ENCODE data around the gene DAGLB.
A peak's percentile ranks its signal among the peaks of the same experiment; 100 is the strongest.
"Not testable (repeated sequence)": the region's sequence is repeated elsewhere in the genome, so short reads cannot be mapped to it uniquely, and the experiment has no call there.

The DAGLB gene

GRCh38 chr7:6402741-6403140, 45.0 kb downstream of the DAGLB start:
- peaks cover 81% of the 10 kb centered on the region for H3K36me3 ChIP-seq (ENCODE audit: insufficient read depth, low read length)
- no peak overlapping the region for H3K4me3 ChIP-seq
- no peak overlapping the region for H3K9ac ChIP-seq (ENCODE audit: insufficient read length)
- no peak for TF ChIP-seq EZH2 (IDR thresholded peaks at IDR 0.05)
- TF ChIP-seq FOXP2 (optimal IDR thresholded peaks at IDR 0.05; ENCODE audit: control extremely low read depth, extremely low read length, insufficient read depth) = no peak
- no peak for TF ChIP-seq POLR2AphosphoS5 (IDR thresholded peaks at IDR 0.05; ENCODE audit: borderline replicate concordance, low read depth, low read length)
- no peak for DNase-seq (ENCODE audit: low read depth, low spot score)
- H3K9me3 ChIP-seq (ENCODE audit: low read depth, low read length) = no peaks in the 10 kb centered on the region
- H3K27ac ChIP-seq = peak overlapping the region; percentile 14; the same call in 1 of the 2 replicates

DNA sequence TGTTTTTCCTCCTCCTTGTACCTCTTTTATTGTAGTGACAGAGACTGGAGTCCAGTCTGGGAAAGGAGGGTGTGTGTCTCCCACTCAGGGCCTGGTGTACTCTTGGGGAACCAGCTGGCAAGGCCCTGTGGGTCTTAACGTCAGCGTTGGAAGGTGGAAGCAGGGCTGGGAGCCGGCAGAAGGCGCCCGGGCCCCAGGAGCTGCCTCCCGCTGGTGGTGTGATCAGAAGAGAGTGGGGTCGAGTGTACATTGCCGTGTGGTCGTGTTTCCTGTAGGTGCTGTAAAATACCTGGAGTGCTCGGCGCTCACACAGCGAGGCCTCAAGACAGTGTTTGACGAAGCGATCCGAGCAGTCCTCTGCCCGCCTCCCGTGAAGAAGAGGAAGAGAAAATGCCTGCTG, 45.7 kb downstream of the DAGLB start:
- Histone ChIP-seq H3K9ac (ENCODE audit: insufficient read length) (no peak overlapping the region), H3K9me3 (ENCODE audit: low read depth, low read length) (no peaks in the 10 kb centered on the region), H3K4me3 (no peak overlapping the region), H3K36me3 (ENCODE audit: insufficient read depth, low read length) (peaks cover 75% of the 10 kb centered on the region), H3K27ac (no peak overlapping the region)
- TF ChIP-seq POLR2AphosphoS5 (IDR thresholded peaks at IDR 0.05; ENCODE audit: borderline replicate concordance, low read depth, low read length) (no peak), FOXP2 (optimal IDR thresholded peaks at IDR 0.05; ENCODE audit: control extremely low read depth, extremely low read length, insufficient read depth) (no peak), EZH2 (IDR thresholded peaks at IDR 0.05) (no peak)
- no peak for DNase-seq (ENCODE audit: low read depth, low spot score)

DNA sequence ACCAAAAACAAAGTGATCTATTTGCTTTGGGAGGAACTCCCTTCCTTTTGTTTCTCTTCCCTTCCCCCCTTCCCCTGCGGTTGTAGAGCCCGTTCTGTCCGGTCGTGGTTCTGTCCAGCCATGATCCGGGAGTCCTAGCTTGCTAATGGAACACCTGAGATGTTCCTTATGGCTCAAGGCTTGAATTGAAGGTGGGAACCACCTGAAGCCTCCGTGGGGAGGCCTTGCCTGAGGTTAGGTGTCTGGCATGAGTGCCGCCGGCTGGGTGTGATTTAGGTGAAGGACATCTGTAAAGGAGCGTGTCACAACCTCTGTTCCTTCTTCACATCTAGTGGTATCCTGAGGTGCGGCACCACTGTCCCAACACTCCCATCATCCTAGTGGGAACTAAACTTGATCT, 46.2 kb downstream of the DAGLB start:
- TF ChIP-seq EZH2 (IDR thresholded peaks at IDR 0.05) (no peak), POLR2AphosphoS5 (IDR thresholded peaks at IDR 0.05; ENCODE audit: borderline replicate concordance, low read depth, low read length) (no peak), FOXP2 (optimal IDR thresholded peaks at IDR 0.05; ENCODE audit: control extremely low read depth, extremely low read length, insufficient read depth) (no peak)
- no peak overlapping the region for H3K27ac ChIP-seq
- no peak for DNase-seq (ENCODE audit: low read depth, low spot score)
- no peak overlapping the region for H3K9ac ChIP-seq (ENCODE audit: insufficient read length)
- H3K36me3 ChIP-seq (ENCODE audit: insufficient read depth, low read length) = peaks cover 70% of the 10 kb centered on the region
- no peak overlapping the region for H3K4me3 ChIP-seq
- no peaks in the 10 kb centered on the region for H3K9me3 ChIP-seq (ENCODE audit: low read depth, low read length)

GRCh38 chr7:6400243-6401105, 47.3 kb downstream of the DAGLB start:
- Histone ChIP-seq H3K36me3 (ENCODE audit: insufficient read depth, low read length) (peaks cover 66% of the 10 kb centered on the region), H3K27ac (peak overlapping the region; percentile 8; the same call in 1 of the 2 replicates)
- not testable (repeated sequence) for H3K9me3 ChIP-seq (ENCODE audit: low read depth, low read length); H3K4me3 ChIP-seq; H3K9ac ChIP-seq (ENCODE audit: insufficient read length); DNase-seq (ENCODE audit: low read depth, low spot score)

GRCh38 chr7:6399351-6399750, 48.4 kb downstream of the DAGLB start:
- no peak overlapping the region for H3K4me3 ChIP-seq
- DNase-seq (ENCODE audit: low read depth, low spot score) = no peak
- H3K36me3 ChIP-seq (ENCODE audit: insufficient read depth, low read length) = peaks cover 63% of the 10 kb centered on the region
- no peak overlapping the region for H3K9ac ChIP-seq (ENCODE audit: insufficient read length)
- H3K9me3 ChIP-seq (ENCODE audit: low read depth, low read length) = no peaks in the 10 kb centered on the region
- TF ChIP-seq EZH2 (IDR thresholded peaks at IDR 0.05) = no peak
- no peak for TF ChIP-seq FOXP2 (optimal IDR thresholded peaks at IDR 0.05; ENCODE audit: control extremely low read depth, extremely low read length, insufficient read depth)
- no peak for TF ChIP-seq POLR2AphosphoS5 (IDR thresholded peaks at IDR 0.05; ENCODE audit: borderline replicate concordance, low read depth, low read length)
- H3K27ac ChIP-seq = no peak overlapping the region

DNA sequence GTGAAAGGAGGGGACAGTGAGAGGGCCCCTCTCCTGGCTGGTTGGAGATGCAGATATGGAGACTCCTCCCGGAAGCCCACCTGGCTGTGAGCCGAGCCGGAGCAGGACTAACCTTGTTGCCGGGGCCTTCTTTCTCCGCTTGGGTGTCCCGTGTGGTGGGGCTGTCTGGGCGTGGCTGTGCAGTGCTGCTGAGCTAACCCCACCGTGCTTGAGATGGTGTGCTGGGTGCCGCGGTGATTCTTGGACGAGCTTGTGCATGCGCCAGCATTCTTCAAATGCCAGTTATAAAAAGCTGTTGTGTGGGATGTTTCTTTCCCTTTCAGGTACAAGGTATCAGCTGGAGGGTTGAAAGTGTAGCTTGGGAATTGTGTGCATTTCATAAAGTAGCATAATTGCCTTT, 48.8 kb downstream of the DAGLB start:
- no peak overlapping the region for H3K27ac ChIP-seq
- DNase-seq (ENCODE audit: low read depth, low spot score) = no peak
- H3K4me3 ChIP-seq = no peak overlapping the region
- no peaks in the 10 kb centered on the region for H3K9me3 ChIP-seq (ENCODE audit: low read depth, low read length)
- no peak for TF ChIP-seq EZH2 (IDR thresholded peaks at IDR 0.05)
- no peak for TF ChIP-seq POLR2AphosphoS5 (IDR thresholded peaks at IDR 0.05; ENCODE audit: borderline replicate concordance, low read depth, low read length)
- TF ChIP-seq FOXP2 (optimal IDR thresholded peaks at IDR 0.05; ENCODE audit: control extremely low read depth, extremely low read length, insufficient read depth) = no peak
- H3K36me3 ChIP-seq (ENCODE audit: insufficient read depth, low read length) = peaks cover 63% of the 10 kb centered on the region
- H3K9ac ChIP-seq (ENCODE audit: insufficient read length) = no peak overlapping the region

DNA sequence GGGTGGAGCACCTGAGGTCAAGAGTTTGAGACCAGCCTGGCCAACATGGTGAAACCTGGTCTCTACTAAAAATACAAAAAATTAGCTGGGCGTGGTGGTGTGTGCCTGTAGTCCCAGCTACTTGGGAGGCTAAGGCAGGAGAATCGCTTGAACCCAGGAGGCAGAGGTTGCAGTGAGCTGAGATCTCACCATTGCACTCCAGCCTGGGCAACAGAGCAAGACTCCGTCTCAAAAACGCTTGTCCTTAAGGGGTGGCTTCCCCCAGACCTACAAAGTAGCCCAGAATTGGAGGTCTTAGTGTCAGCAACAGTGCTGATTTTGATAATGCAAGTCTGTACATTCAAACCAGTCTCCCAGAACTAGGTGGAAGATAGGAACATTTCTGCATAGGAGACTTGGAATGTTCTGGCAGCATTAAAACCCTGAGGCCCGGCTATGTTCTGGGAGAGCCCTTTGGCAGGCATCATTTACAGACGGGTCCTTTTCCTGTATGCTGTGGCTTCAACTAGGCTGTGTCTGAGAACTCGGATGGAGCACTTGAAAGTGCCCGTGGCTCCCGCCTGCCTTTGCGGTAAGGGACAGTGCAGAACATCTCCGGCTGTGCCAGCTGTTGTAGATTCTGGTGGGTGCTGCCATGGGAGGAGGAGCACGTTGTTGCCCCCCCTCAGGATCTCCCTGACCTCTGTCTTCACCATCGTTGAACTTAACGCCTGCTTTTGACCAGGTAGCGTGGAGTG, 49.8 kb downstream of the DAGLB start:
- not testable (repeated sequence) for DNase-seq (ENCODE audit: low read depth, low spot score); H3K27ac ChIP-seq; H3K9ac ChIP-seq (ENCODE audit: insufficient read length); H3K4me3 ChIP-seq; H3K9me3 ChIP-seq (ENCODE audit: low read depth, low read length)
- H3K36me3 ChIP-seq (ENCODE audit: insufficient read depth, low read length) = peaks cover 64% of the 10 kb centered on the region

DNA sequence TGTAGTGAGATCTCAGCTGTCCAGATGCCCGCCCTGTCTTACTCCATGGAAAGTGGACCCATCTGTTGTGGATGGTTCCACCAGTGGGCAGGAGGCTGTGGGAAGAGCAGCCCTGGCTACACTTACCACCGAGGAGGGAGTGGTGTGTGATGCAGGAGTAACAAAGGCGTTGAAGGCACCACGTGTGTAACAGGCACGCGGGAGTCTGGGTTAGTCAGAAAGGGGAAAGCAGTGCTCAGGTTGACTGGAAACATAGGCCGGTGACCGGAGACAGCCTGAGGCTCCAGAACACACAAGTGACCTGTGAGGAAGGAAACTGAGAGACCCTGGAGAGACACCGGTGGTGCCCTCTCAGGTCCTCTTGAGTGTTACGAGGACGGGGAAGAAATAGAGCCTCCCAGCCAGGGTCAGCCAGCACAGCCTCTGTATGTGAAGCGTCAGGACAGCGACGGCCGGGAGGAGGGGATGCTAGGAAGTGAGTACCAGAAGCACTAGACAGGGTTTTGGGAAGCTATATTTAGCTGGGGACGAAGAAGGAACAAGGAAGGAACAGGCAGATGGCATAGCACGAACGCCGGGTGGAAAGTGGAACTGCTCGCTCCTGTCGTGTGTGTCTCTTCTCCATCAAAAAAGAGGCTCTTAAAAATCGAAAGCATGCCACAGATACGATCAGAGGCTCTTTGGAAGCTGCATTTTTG, 51.7 kb downstream of the DAGLB start:
- Histone ChIP-seq H3K9me3 (ENCODE audit: low read depth, low read length) (no peaks in the 10 kb centered on the region), H3K4me3 (no peak overlapping the region), H3K9ac (ENCODE audit: insufficient read length) (no peak overlapping the region), H3K27ac (no peak overlapping the region), H3K36me3 (ENCODE audit: insufficient read depth, low read length) (peaks cover 66% of the 10 kb centered on the region)
- no peak for TF ChIP-seq FOXP2 (optimal IDR thresholded peaks at IDR 0.05; ENCODE audit: control extremely low read depth, extremely low read length, insufficient read depth)
- no peak for TF ChIP-seq POLR2AphosphoS5 (IDR thresholded peaks at IDR 0.05; ENCODE audit: borderline replicate concordance, low read depth, low read length)
- no peak for TF ChIP-seq EZH2 (IDR thresholded peaks at IDR 0.05)
- DNase-seq (ENCODE audit: low read depth, low spot score) = no peak

All from SK-N-MC (cell line).